Muscle layer of duodenum (tissue), 2 donors: ENCODE measurements around the gene RAB15.

ENCODE experiments used
- H3K27ac ChIP-seq: one replicate; pipeline ENCODE4 v1.7.0; 2013; ENCODE audit warnings: mild to moderate bottlenecking, low read length
- H3K27me3 ChIP-seq: one replicate; pipeline ENCODE4 v1.7.0; 2013; ENCODE audit warnings: low read depth, mild to moderate bottlenecking, control low read depth, low read length
- H3K36me3 ChIP-seq, 2 donors: one replicate each; pipeline ENCODE4 v1.7.0; 2013; ENCODE audit warnings: low read length in 2 of 2, control low read depth in 1 of 2, mild to moderate bottlenecking in 1 of 2; ENCODE audit not compliant: insufficient read depth in 2 of 2, control insufficient read depth in 1 of 2
- H3K4me1 ChIP-seq, 2 donors: one replicate each; pipeline ENCODE4 v1.7.0; 2013; ENCODE audit warnings: low read length in 2 of 2, mild to moderate bottlenecking in 2 of 2, control low read depth in 1 of 2, moderate library complexity in 1 of 2; ENCODE audit not compliant: insufficient read depth in 2 of 2, control insufficient read depth in 1 of 2
- H3K4me3 ChIP-seq, 2 donors: one replicate each; pipeline ENCODE4 v1.7.0; 2013; ENCODE audit warnings: low read length in 2 of 2, low read depth in 1 of 2, mild to moderate bottlenecking in 1 of 2
- H3K9me3 ChIP-seq, 2 donors: one replicate each; pipeline ENCODE4 v1.7.0; 2013; ENCODE audit warnings: low read length in 2 of 2, control low read depth in 1 of 2, mild to moderate bottlenecking in 1 of 2; ENCODE audit not compliant: control insufficient read depth in 1 of 2
- donor health status: healthy.

RAB15 gene

DNA sequence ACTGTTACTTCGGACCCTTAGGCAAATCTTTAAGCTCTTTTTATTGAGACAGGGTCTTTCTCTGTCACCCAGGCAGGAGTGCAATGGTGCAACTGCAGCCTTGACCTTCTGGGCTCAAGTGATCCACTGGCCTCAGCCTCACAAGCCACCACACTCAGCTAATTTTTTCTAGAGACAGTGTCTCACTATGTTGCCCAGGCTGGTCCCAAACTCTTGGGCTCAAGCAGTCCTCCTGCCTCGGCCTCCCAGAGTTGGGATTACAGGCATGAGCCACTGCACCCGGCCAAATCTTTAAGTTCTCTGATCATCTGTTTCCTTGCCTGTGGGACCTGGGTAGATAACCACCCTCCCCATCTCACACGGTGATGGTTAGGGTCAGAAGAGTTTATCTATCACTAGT lies 27.3 kb downstream of the RAB15 start:
- H3K36me3 ChIP-seq: peaks cover 0 to 18% of the 10 kb centered on the region in 2 donors
- no peaks in the 10 kb centered on the region for H3K4me1 ChIP-seq
- no peak overlapping the region for H3K27ac ChIP-seq

GRCh38 chr14:64944041-64944440 lies 28.1 kb downstream of the RAB15 start:
- no peaks in the 10 kb centered on the region for H3K4me1 ChIP-seq
- H3K27me3 ChIP-seq: no peaks in the 10 kb centered on the region
- H3K9me3 ChIP-seq: no peaks in the 10 kb centered on the region
- no peak overlapping the region for H3K4me3 ChIP-seq
- H3K27ac ChIP-seq: no peak overlapping the region
- peaks cover 0 to 18% of the 10 kb centered on the region in 2 donors for H3K36me3 ChIP-seq

More for the DNA sequence above, 27.3 kb downstream of the RAB15 start:
- no peak overlapping the region for H3K4me3 ChIP-seq
- no peaks in the 10 kb centered on the region for H3K27me3 ChIP-seq
- H3K9me3 ChIP-seq: no peaks in the 10 kb centered on the region

GRCh38 chr14:64943556-64943955 lies 28.6 kb downstream of the RAB15 start:
- H3K27me3 ChIP-seq: no peaks in the 10 kb centered on the region
- H3K9me3 ChIP-seq: no peaks in the 10 kb centered on the region
- no peak overlapping the region for H3K4me3 ChIP-seq
- H3K27ac ChIP-seq: peak overlapping the region; percentile 25
- H3K36me3 ChIP-seq: peaks cover 0 to 18% of the 10 kb centered on the region in 2 donors
- H3K4me1 ChIP-seq: no peaks in the 10 kb centered on the region

DNA sequence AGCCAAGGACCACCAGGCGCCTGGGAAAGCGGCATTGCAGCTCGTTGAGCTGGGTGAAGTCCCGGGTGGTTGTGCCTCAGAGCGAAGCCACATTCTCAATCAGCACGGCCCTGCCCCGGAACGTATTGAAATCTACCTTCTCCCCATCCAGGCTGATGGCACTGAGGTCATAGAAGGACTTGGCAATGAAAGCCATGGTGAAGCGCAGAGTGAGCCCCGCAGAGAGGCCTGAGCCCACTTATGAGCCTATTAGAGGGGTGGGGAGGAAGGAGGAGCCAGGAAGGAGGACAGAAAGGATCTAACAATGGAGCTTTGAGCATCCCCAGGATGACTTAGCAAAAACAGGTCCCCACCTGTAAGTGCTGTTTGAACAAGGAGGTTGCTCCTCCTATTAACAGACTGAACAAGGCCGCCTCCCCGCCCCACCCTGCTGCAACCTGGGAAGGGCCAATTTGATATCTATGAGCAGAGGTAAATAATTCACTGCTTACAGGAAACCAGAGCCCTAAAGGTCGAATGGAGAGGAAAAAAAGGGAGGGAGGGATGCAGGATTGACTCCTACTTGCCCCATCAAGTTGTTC lies 29.5 kb downstream of the RAB15 start, which contains the start of gene GPX2:
Gene GPX2 (minus strand): TSS at position 215 of the 581 bp plus-strand sequence. CDS start 19 bp downstream, at position 196.
- Histone ChIP-seq H3K4me3 (peak within 1 kb of the TSS in 1 of 2 donors; percentile 45), H3K36me3 (peaks cover 0 to 9% of the 10 kb centered on the region in 2 donors)

DNA sequence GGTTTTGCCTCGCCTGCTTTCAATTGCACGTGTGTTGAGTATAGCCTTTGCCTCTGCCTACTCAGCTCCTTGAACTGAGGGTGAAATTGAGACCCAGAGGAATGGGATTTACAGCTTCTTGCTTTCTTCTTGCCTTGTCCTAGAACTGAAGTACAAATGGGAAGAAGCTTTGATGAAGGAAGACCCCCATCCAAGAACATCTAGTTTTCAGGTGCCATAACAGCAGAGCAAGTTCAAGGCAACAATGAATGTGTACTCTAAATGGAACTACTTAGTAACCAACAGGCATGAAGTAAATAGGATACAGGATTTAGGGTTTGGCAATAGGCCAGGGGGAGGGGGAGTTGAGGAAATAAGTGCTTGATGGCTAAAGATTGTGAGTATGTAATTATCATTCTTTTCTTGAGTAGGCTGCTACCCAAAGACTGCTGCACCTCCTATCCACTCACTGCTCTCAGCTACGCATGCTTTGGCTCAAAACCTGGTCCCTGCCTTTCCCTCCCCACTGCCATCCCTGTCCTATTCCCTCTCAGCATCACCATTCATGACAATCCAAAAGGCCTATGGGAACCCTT lies 31.7 kb downstream of the RAB15 start:
- no peaks in the 10 kb centered on the region for H3K9me3 ChIP-seq
- peak overlapping the region in 1 of 2 donors; percentile 3 for H3K4me3 ChIP-seq
- no peak overlapping the region for H3K27ac ChIP-seq
- peaks cover 0 to 4% of the 10 kb centered on the region in 2 donors for H3K36me3 ChIP-seq
- H3K4me1 ChIP-seq: peaks cover 0 to 7% of the 10 kb centered on the region in 2 donors
- no peaks in the 10 kb centered on the region for H3K27me3 ChIP-seq

More for the DNA sequence above, 29.5 kb downstream of the RAB15 start, which contains the start of gene GPX2:
- Histone ChIP-seq H3K9me3 (no peaks in the 10 kb centered on the region), H3K4me1 (peaks cover 0 to under 1% of the 10 kb centered on the region in 2 donors), H3K27ac (peak within 1 kb of the TSS; percentile 82), H3K27me3 (no peaks in the 10 kb centered on the region)

- Histone ChIP-seq H3K9me3 (no peaks in the 10 kb centered on the region), H3K27ac (no peak overlapping the region), H3K4me3 (no peak overlapping the region), H3K27me3 (no peaks in the 10 kb centered on the region), H3K36me3 (peaks cover 0 to 4% of the 10 kb centered on the region in 2 donors), H3K4me1 (peaks cover 0 to 7% of the 10 kb centered on the region in 2 donors)
Measured at GRCh38 chr14:64939817-64940190, 32.3 kb downstream of the RAB15 start.

DNA sequence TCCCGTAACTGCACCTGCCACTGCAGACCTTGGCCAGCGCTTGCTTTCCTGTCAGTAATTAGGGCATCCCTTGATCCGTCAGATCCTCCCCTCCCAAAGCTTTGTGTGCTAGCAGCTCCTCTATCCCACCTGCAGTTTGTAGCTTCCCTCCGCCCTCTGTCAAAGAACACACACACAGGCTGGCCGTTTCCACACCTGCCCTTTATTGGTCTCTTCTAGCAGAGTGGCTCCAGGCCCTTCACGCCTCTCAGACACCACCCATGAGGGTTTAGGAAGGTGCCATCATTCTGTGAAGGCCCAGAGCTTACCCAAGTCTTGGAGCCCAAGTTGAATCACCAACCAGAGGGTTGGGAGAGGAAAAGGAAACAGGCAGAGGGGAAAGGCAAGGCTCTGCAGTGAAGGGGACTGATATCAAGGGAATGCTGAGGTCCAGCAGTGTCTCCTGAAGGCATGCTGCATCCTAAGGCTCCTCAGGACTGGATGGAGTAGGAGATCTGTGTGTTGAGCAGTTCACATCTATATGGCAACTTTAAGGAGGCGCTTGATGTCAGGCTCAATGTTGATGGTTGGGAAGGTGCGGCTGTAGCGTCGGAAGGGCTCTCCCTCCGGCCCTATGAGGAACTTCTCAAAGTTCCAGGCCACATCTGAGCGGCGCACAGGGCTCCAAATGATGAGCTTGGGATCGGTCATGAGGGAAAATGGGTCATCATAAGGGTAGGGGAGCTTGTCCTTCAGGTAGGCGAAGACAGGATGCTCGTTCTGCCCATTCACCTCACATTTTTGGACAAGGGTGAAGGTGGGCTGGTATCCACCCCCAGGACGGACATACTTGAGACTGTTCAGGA lies 32.9 kb downstream of the RAB15 start:
- Histone ChIP-seq H3K4me3 (no peak overlapping the region), H3K4me1 (peaks cover 0 to 7% of the 10 kb centered on the region in 2 donors), H3K27ac (peak overlapping the region; percentile 20), H3K9me3 (no peaks in the 10 kb centered on the region), H3K36me3 (peaks cover 0 to 4% of the 10 kb centered on the region in 2 donors), H3K27me3 (no peaks in the 10 kb centered on the region)

GRCh38 chr14:64937821-64938193 lies 34.3 kb downstream of the RAB15 start:
- Histone ChIP-seq H3K4me3 (no peak overlapping the region), H3K27me3 (no peaks in the 10 kb centered on the region), H3K9me3 (no peaks in the 10 kb centered on the region), H3K27ac (no peak overlapping the region), H3K4me1 (peaks cover 0 to 7% of the 10 kb centered on the region in 2 donors), H3K36me3 (peaks cover 4 to 9% of the 10 kb centered on the region in 2 donors)

- Histone ChIP-seq H3K4me1 (peaks cover 0 to 7% of the 10 kb centered on the region in 2 donors), H3K27ac (no peak overlapping the region), H3K9me3 (no peaks in the 10 kb centered on the region), H3K4me3 (no peak overlapping the region), H3K27me3 (no peaks in the 10 kb centered on the region), H3K36me3 (peaks cover 4 to 13% of the 10 kb centered on the region in 2 donors)
Measured at GRCh38 chr14:64937171-64937820, 34.8 kb downstream of the RAB15 start.

DNA sequence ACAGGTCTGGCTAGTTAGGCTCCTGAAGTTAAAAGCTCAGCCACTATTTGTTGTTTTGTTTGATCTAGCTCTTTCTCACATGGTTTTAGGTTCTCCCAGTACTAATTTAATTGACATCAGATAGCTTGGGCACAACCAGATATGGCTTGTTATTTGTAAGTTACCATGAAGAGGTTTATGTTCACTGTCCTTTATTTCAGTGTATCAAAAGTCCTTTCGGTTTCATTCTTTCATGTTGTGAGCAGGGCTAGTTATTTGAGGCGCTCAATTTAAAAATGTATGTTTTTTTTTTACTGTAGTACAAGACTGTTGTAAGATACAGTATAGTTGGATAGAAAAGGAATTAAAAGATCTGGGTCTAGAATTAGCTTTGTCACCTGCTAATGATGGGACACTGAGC lies 36.6 kb downstream of the RAB15 start:
- Histone ChIP-seq H3K4me1 (peaks cover 0 to 7% of the 10 kb centered on the region in 2 donors), H3K27ac (no peak overlapping the region), H3K9me3 (no peaks in the 10 kb centered on the region), H3K36me3 (peaks cover 3 to 20% of the 10 kb centered on the region in 2 donors), H3K27me3 (no peaks in the 10 kb centered on the region), H3K4me3 (no peak overlapping the region)
